Mesothelial cell of epicardium (in vitro differentiated cells): ENCODE measurements around the gene RAP1GAP2. TPM values are rescaled to one million over a fixed set of nuclear protein-coding genes. Genes with fewer than 3 reads are reported as not detected.
A peak's percentile ranks its signal among the peaks of the same experiment; 100 is the strongest.

Experiments
- DNase-seq, 2 experiments: peaks; one replicate each; pipeline ENCODE4 v3.0.0; 2021; ENCODE audit warnings: low spot score in 2 of 2; ENCODE audit not compliant: unreplicated experiment in 2 of 2
- H3K27ac Mint-ChIP-seq: 2 replicates; pipeline ENCODE4 v1.8.0; 2021; ENCODE audit warnings: mixed read lengths
- H3K27me3 Mint-ChIP-seq: 2 replicates; pipeline ENCODE4 v1.8.0; 2021; ENCODE audit warnings: low read depth, mixed read lengths
- H3K36me3 Mint-ChIP-seq: 2 replicates; pipeline ENCODE4 v1.8.0; 2021; ENCODE audit warnings: mixed read lengths
- H3K4me1 Mint-ChIP-seq: 2 replicates; pipeline ENCODE4 v1.8.0; 2021; ENCODE audit warnings: mixed read lengths
- H3K4me3 Mint-ChIP-seq: 2 replicates; pipeline ENCODE4 v1.8.0; 2021; ENCODE audit warnings: mild to moderate bottlenecking, moderate library complexity, mixed read lengths
- H3K9me3 Mint-ChIP-seq: 2 replicates; pipeline ENCODE4 v1.8.0; 2021; ENCODE audit warnings: mixed read lengths
- total RNA-seq: library from RNA; stranded (reverse); gene quantifications from 3 replicates; pipeline ENCODE4 v1.2.1, GENCODE V29; 2021
- TF ChIP-seq, protein P1 (sequence below): fragments of 200-600 bp; sonication (generic); IDR thresholded peaks from one replicate; pipeline ENCODE4 v1.5.0; 2021; ENCODE audit warnings: antibody characterized with exemption; ENCODE audit not compliant: unreplicated experiment

The RAP1GAP2 gene
- total RNA-seq, 1 donor from 2014 or later, result 7.1 TPM

DNA sequence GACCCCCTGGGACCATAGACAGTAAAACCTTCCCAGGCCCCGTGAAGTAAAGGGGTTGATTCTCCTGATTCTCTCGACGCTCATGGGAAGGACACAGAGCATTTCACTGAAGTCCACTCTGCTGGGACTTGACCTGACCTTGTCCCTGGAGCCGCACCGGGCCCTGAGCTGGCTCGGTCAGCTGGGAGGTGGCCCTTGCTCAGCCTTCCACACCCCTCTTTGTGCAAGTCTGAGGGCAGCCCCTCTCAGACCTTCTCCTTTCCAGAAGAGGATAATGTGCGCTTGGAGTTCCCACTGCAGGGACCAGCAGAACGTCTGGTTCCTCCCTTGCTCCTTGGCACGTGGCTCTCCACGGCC, 115.5 kb downstream of the RAP1GAP2 start:
- TF ChIP-seq, protein P1, sequence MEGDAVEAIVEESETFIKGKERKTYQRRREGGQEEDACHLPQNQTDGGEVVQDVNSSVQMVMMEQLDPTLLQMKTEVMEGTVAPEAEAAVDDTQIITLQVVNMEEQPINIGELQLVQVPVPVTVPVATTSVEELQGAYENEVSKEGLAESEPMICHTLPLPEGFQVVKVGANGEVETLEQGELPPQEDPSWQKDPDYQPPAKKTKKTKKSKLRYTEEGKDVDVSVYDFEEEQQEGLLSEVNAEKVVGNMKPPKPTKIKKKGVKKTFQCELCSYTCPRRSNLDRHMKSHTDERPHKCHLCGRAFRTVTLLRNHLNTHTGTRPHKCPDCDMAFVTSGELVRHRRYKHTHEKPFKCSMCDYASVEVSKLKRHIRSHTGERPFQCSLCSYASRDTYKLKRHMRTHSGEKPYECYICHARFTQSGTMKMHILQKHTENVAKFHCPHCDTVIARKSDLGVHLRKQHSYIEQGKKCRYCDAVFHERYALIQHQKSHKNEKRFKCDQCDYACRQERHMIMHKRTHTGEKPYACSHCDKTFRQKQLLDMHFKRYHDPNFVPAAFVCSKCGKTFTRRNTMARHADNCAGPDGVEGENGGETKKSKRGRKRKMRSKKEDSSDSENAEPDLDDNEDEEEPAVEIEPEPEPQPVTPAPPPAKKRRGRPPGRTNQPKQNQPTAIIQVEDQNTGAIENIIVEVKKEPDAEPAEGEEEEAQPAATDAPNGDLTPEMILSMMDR, result no peak
- Mint-ChIP-seq H3K27ac (no peak overlapping the region), H3K4me1 (peaks cover 13% of the 10 kb centered on the region), H3K4me3 (no peak overlapping the region), H3K9me3 (peaks cover 3% of the 10 kb centered on the region), H3K27me3 (no peaks in the 10 kb centered on the region), H3K36me3 (no peaks in the 10 kb centered on the region)
- DNase-seq, result no peak

DNA sequence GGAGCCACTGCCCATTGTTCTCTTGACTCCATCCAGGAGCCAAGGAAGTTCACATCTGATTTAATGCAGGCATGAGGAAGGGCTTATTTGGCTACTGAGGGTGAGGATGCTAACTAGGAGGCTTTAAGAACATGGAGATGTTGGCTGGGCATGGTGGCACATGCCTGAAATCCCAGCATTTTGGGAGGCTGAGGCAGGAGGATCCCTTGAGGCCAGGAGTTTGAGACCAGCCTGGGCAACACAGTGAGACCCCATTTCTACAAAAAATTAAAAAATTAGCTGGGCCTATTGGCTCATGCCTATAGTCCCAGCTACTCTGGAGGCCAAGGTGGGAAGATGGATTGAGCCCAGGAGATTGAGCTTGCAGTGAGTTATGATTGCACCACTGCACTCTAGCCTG, 116.5 kb downstream of the RAP1GAP2 start:
- H3K4me1 Mint-ChIP-seq, result peaks cover 13% of the 10 kb centered on the region
- no peak for DNase-seq
- no peak overlapping the region for H3K27ac Mint-ChIP-seq
- TF ChIP-seq, protein P1, result no peak
- H3K27me3 Mint-ChIP-seq, result no peaks in the 10 kb centered on the region
- no peaks in the 10 kb centered on the region for H3K36me3 Mint-ChIP-seq
- H3K4me3 Mint-ChIP-seq, result no peak overlapping the region
- H3K9me3 Mint-ChIP-seq, result no peaks in the 10 kb centered on the region

DNA sequence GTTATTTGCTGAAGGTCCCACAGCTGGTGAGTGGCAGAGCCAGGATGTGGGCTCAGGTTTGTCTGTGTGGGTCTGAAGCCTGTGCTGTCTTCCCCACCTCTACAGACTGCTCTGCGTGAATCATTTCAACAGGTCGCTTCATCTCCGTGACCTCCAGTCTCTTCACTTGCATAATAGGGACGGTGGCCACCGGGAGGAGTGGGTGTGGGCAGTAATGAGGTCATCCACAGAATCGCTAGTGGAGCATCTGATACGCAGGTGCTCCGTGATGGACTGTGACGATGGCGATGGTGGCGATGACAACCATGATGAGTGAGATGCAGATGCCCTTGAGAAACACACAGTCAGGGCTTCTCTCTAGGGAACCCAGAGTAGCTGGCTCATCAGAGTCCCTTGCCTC, 120.2 kb downstream of the RAP1GAP2 start:
- no peaks in the 10 kb centered on the region for H3K36me3 Mint-ChIP-seq
- TF ChIP-seq, protein P1, result no peak
- no peaks in the 10 kb centered on the region for H3K9me3 Mint-ChIP-seq
- H3K4me3 Mint-ChIP-seq, result no peak overlapping the region
- no peak for DNase-seq
- H3K27me3 Mint-ChIP-seq, result no peaks in the 10 kb centered on the region
- H3K4me1 Mint-ChIP-seq, result no peaks in the 10 kb centered on the region
- H3K27ac Mint-ChIP-seq, result no peak overlapping the region

DNA sequence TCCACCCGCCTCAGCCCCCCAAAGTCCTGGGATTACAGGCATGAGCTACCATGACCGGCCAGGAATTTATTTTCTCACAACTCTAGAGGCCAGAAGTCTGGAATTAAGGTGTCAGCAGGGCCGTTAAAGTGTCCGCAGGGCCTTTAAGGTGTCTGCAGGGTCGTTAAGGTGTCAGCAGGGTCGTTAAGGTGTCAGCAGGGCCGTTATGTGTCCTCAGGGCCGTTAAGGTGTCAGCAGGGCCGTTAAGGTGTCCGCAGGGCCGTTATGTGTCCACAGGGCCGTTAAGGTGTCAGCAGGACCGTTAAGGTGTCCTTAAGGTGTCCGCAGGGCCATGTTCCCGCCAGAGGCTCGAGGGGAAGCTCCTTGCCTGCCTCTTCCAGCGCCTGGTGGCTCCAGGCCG, 125.2 kb downstream of the RAP1GAP2 start:
- TF ChIP-seq, protein P1, result no peak
- peaks cover 16% of the 10 kb centered on the region for H3K4me1 Mint-ChIP-seq
- DNase-seq, result no peak
- no peaks in the 10 kb centered on the region for H3K9me3 Mint-ChIP-seq
- no peak overlapping the region for H3K27ac Mint-ChIP-seq
- no peaks in the 10 kb centered on the region for H3K36me3 Mint-ChIP-seq
- H3K27me3 Mint-ChIP-seq, result no peaks in the 10 kb centered on the region
- no peak overlapping the region for H3K4me3 Mint-ChIP-seq

DNA sequence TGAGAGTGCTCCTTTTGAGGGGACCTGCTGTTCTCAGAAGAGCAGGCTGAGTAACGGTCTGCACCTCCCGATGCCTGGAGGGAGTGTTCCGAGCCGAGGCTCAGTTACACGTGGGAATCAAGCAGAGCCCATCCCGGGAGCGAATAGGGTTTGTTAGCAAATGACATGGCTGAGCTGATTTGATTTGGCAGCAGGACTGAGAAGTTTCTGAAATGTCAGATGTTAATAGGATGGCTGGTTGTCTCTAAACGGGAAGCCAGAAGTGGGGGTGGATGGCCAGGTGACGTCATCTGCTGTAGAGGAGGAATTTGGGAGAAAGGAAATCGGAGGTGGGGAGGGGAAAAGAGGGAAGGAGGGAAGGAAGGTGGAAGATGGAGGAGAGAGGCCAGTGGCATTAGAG, 128.0 kb downstream of the RAP1GAP2 start:
- TF ChIP-seq, protein P1, result no peak
- H3K27ac Mint-ChIP-seq, result peak overlapping the region; percentile 36
- H3K27me3 Mint-ChIP-seq, result no peaks in the 10 kb centered on the region
- DNase-seq, result no peak
- H3K9me3 Mint-ChIP-seq, result no peaks in the 10 kb centered on the region
- no peaks in the 10 kb centered on the region for H3K36me3 Mint-ChIP-seq
- H3K4me3 Mint-ChIP-seq, result peak overlapping the region; percentile 16
- H3K4me1 Mint-ChIP-seq, result peaks cover 17% of the 10 kb centered on the region

DNA sequence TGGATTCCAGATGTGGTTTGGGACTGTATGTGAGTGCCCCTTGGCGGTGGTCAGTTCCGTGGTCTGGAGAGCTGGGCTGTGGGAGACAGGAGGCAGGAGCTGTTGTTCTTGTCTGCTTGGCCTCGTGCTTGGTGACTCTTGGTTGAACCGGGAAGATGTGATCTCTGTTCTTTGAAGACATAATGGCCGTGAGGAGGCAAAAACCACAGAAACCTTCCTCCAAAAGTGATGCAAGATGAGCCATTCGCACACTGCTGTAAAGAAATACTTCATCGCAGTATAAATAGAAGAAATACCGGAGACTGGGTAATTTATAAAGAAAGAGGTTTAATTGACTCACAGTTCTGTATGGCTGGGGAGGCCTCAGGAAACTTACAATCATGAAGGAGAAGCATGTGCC, 128.8 kb downstream of the RAP1GAP2 start:
- no peaks in the 10 kb centered on the region for H3K36me3 Mint-ChIP-seq

More for the DNA sequence above, 128.8 kb downstream of the RAP1GAP2 start:
- Mint-ChIP-seq H3K4me3 (no peak overlapping the region), H3K27ac (no peak overlapping the region), H3K9me3 (no peaks in the 10 kb centered on the region), H3K27me3 (no peaks in the 10 kb centered on the region), H3K4me1 (peaks cover 17% of the 10 kb centered on the region)
- TF ChIP-seq, protein P1, result no peak
- no peak for DNase-seq
